Astrocyte of the cerebellum (primary cell): Measurements from ENCODE around the gene ASCC3.

Source experiments
- DNase-seq: peaks from one replicate; pipeline ENCODE4 v3.0.0-alpha.2; 2011; ENCODE audit warnings: low read depth
- H3K4me3 ChIP-seq: 2 replicates; pipeline ENCODE4 v1.5.1; 2011; ENCODE audit warnings: mild to moderate bottlenecking, low read depth, low read length, moderate library complexity
- CTCF ChIP-seq: IDR thresholded peaks from 2 replicates; pipeline ENCODE4 v1.5.1; 2012; ENCODE audit warnings: low read length, low read depth, moderate library complexity, mild to moderate bottlenecking; ENCODE audit errors: missing control alignments
- in situ Hi-C: cut with HindIII; loops from 2 replicates; pipeline ENCODE4 v1.10.0; 2017; ENCODE audit warnings: low sequenced_read_pairs

The ASCC3 gene

GRCh38 chr6:100503043-100503705 is 378.0 kb downstream of the ASCC3 start:
- TF ChIP-seq CTCF: no peak
- no peak for DNase-seq
- H3K4me3 ChIP-seq: no peak overlapping the region
- in situ Hi-C loops: no loop called here

- TF ChIP-seq CTCF: no peak
- H3K4me3 ChIP-seq: no peak overlapping the region
- in situ Hi-C loops: no loop called here
- no peak for DNase-seq
These were observed 387.8 kb downstream of the ASCC3 start for GRCh38 chr6:100493206-100493888.

- DNase-seq: no peak
- in situ Hi-C loops: no loop called here
- no peak overlapping the region for H3K4me3 ChIP-seq
- TF ChIP-seq CTCF: no peak
These were observed 389.0 kb downstream of the ASCC3 start for GRCh38 chr6:100491952-100492670.

GRCh38 chr6:100490065-100490464 is 391.1 kb downstream of the ASCC3 start:
- no peak for DNase-seq
- H3K4me3 ChIP-seq: no peak overlapping the region
- in situ Hi-C loops: no loop called here
- no peak for TF ChIP-seq CTCF

GRCh38 chr6:100488244-100488643 is 392.9 kb downstream of the ASCC3 start:
- H3K4me3 ChIP-seq: no peak overlapping the region
- DNase-seq: no peak

More at GRCh38 chr6:100488244-100488643, 392.9 kb downstream of the ASCC3 start:
- in situ Hi-C loops: no loop called here
- no peak for TF ChIP-seq CTCF
